BJ (cell line): ENCODE results near the gene FGD4. TPM values are rescaled to one million over a fixed set of nuclear protein-coding genes. Genes with fewer than 3 reads are reported as not detected.

Source experiments
- CTCF ChIA-PET: fragments of 350-600 bp; formaldehyde crosslinking; extraction: SDS; loops from one replicate; lab custom pipeline; 2021; ENCODE audit warnings: antibody characterized with exemption, inconsistent platforms; lab: Yijun Ruan, JAX
- POLR2A ChIA-PET: fragments of 300-600 bp; sonication (Branson Sonifier 250); formaldehyde crosslinking; extraction: SDS; loops from one replicate; lab custom pipeline; 2021; ENCODE audit warnings: antibody characterized with exemption; lab: Charles Lee
- DNase-seq: peaks from one replicate; pipeline ENCODE4 v3.0.0-alpha.2; 2011; ENCODE audit warnings: low read depth
- H3K27me3 ChIP-seq: 2 replicates; pipeline ENCODE4 v1.6.0; 2011; ENCODE audit warnings: low read length; ENCODE audit not compliant: control insufficient read depth, insufficient read depth
- H3K36me3 ChIP-seq: 2 replicates; pipeline ENCODE4 v1.5.1; 2011; ENCODE audit warnings: low read length; ENCODE audit not compliant: control insufficient read depth, insufficient read depth
- H3K4me3 ChIP-seq: 2 replicates; pipeline ENCODE4 v1.5.1; 2011; ENCODE audit warnings: low read depth, mild to moderate bottlenecking, control low read depth, low read length
- CTCF ChIP-seq: IDR thresholded peaks from 2 replicates; pipeline ENCODE4 v1.5.1; 2011; ENCODE audit warnings: low read depth, mild to moderate bottlenecking, control low read depth, inconsistent platforms, low read length, moderate library complexity; ENCODE audit not compliant: insufficient read depth
- polyA plus RNA-seq: library from polyadenylated mRNA; depleted of rRNA; stranded (reverse); fragments of >200 nt; gene quantifications from 2 replicates; pipeline ENCODE4 v1.2.3, GENCODE V29; 2011

Gene FGD4
- polyA plus RNA-seq, 1 experiment = 11.1 TPM

- POLR2A ChIA-PET = no interaction called here
- H3K36me3 ChIP-seq = peaks cover 11% of the 10 kb centered on the region
- no peak overlapping the region for H3K4me3 ChIP-seq
- TF ChIP-seq CTCF = no peak
- CTCF ChIA-PET = no interaction called here
- no peak for DNase-seq
- no peaks in the 10 kb centered on the region for H3K27me3 ChIP-seq
Observed at GRCh38 chr12:32641287-32641901, 242.0 kb downstream of the FGD4 start.

GRCh38 chr12:32644431-32644830 is 245.1 kb downstream of the FGD4 start:
- POLR2A ChIA-PET = no interaction called here
- DNase-seq = no peak
- no peak overlapping the region for H3K4me3 ChIP-seq
- TF ChIP-seq CTCF = no peak
- no peaks in the 10 kb centered on the region for H3K27me3 ChIP-seq
- CTCF ChIA-PET = no interaction called here
- peaks cover 6% of the 10 kb centered on the region for H3K36me3 ChIP-seq

GRCh38 chr12:32647275-32647674 is 247.9 kb downstream of the FGD4 start:
- Histone ChIP-seq H3K4me3 (no peak overlapping the region), H3K36me3 (no peaks in the 10 kb centered on the region), H3K27me3 (no peaks in the 10 kb centered on the region)
- no peak for DNase-seq
- no peak for TF ChIP-seq CTCF
- CTCF ChIA-PET = interaction anchor here (0.6 to 3.4 kb wide), 4 partner anchors 9 to 21 kb away, joined by 3 to 15 read pairs (median 3); no protein-coding TSS in a partner anchor
- POLR2A ChIA-PET = no interaction called here

- TF ChIP-seq CTCF = no peak
- ChIA-PET CTCF (no interaction called here), POLR2A (no interaction called here)
- Histone ChIP-seq H3K27me3 (no peaks in the 10 kb centered on the region), H3K4me3 (no peak overlapping the region), H3K36me3 (no peaks in the 10 kb centered on the region)
- DNase-seq = no peak
Observed at GRCh38 chr12:32650508-32650907, 251.2 kb downstream of the FGD4 start.

- Histone ChIP-seq H3K36me3 (no peaks in the 10 kb centered on the region), H3K4me3 (no peak overlapping the region), H3K27me3 (no peaks in the 10 kb centered on the region)
- ChIA-PET CTCF (interaction anchor here (0.8 kb wide), 1 partner anchor 16 kb away, joined by 3 read pairs; no protein-coding TSS in a partner anchor), POLR2A (no interaction called here)
- DNase-seq = no peak
- no peak for TF ChIP-seq CTCF
Observed at GRCh38 chr12:32651151-32651955, 252.0 kb downstream of the FGD4 start.
